Measurements from ENCODE around the gene TMEM144.

TMEM144 gene

GRCh38 chr4:158250321-158250720 is 40.0 kb downstream of the TMEM144 start:
- DNase-seq (ENCODE audit: low spot score), result no peak
- no peaks in the 10 kb centered on the region for H3K36me3 ChIP-seq (ENCODE audit: low read depth)
- no peak overlapping the region for H3K4me3 ChIP-seq (ENCODE audit: severe bottlenecking)
- peaks cover 3% of the 10 kb centered on the region for H3K4me1 ChIP-seq (ENCODE audit: insufficient read depth, poor library complexity, severe bottlenecking)
- no peak for ATAC-seq (ENCODE audit: low read depth)
- H3K27me3 ChIP-seq (ENCODE audit: insufficient read depth, poor library complexity, severe bottlenecking), result no peaks in the 10 kb centered on the region
- no peaks in the 10 kb centered on the region for H3K9me3 ChIP-seq (ENCODE audit: severe bottlenecking)
- TF ChIP-seq, protein P1, sequence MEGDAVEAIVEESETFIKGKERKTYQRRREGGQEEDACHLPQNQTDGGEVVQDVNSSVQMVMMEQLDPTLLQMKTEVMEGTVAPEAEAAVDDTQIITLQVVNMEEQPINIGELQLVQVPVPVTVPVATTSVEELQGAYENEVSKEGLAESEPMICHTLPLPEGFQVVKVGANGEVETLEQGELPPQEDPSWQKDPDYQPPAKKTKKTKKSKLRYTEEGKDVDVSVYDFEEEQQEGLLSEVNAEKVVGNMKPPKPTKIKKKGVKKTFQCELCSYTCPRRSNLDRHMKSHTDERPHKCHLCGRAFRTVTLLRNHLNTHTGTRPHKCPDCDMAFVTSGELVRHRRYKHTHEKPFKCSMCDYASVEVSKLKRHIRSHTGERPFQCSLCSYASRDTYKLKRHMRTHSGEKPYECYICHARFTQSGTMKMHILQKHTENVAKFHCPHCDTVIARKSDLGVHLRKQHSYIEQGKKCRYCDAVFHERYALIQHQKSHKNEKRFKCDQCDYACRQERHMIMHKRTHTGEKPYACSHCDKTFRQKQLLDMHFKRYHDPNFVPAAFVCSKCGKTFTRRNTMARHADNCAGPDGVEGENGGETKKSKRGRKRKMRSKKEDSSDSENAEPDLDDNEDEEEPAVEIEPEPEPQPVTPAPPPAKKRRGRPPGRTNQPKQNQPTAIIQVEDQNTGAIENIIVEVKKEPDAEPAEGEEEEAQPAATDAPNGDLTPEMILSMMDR (IDR thresholded peaks at IDR 0.05; ENCODE audit: poor library complexity, severe bottlenecking), result no peak
- no peak overlapping the region for H3K27ac ChIP-seq (ENCODE audit: poor library complexity, severe bottlenecking)

DNA sequence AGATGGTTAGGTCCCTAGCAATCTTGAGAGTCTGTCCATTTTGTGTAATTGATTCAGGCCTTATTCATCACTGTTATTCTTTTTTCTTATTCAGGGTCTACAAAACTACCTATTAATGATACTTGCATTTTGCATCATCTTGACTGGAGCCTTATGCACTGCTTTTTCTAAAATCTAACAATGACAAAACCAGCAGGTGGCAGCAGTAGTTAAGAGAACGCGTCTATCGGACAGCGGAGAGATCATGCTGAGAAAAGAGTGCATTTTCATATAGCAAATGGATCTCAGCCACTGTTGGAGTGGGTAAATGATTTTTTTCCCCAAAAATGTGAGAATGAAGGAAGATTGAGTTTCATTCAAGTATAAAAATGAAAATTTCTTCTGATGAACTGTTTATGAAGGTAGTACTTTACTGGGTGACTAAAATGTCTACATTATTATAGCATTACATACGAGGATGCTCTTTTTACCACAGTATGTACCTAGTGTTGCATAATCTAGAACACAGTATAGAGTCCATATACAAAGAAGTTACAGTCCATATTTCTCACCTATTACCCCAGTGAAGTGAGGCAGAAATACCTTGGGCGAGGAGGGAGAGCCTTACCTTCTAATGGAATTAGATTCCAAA is 43.2 kb downstream of the TMEM144 start:
- H3K4me3 ChIP-seq (ENCODE audit: severe bottlenecking), result no peak overlapping the region
- H3K27me3 ChIP-seq (ENCODE audit: insufficient read depth, poor library complexity, severe bottlenecking), result no peaks in the 10 kb centered on the region
- no peak overlapping the region for H3K27ac ChIP-seq (ENCODE audit: poor library complexity, severe bottlenecking)
- no peaks in the 10 kb centered on the region for H3K9me3 ChIP-seq (ENCODE audit: severe bottlenecking)
- peak; percentile 70 for ATAC-seq (ENCODE audit: low read depth)
- TF ChIP-seq, protein P1 (IDR thresholded peaks at IDR 0.05; ENCODE audit: poor library complexity, severe bottlenecking), result peak; percentile 82
- no peaks in the 10 kb centered on the region for H3K4me1 ChIP-seq (ENCODE audit: insufficient read depth, poor library complexity, severe bottlenecking)
- DNase-seq (ENCODE audit: low spot score), result no peak
- H3K36me3 ChIP-seq (ENCODE audit: low read depth), result no peaks in the 10 kb centered on the region

DNA sequence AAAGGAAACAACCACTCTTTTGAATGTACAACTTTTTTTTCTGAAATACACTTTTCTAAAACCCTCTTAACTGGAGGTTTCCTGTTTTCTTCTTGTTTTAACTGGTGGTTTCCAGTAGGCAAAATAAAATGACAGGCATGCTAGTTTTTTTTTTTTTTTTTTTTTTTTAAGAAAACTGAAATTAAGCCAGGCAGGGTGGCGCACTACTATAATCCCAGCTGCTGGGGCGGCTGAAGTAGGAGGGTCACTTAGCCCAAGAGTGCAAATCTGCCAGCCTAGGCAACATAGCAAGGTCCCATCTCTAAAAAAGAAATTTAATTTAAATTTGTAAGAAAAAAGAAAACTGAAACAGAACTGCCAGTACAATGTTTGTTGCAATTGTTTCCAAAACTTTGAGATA is 44.0 kb downstream of the TMEM144 start:
- Histone ChIP-seq H3K4me3 (ENCODE audit: severe bottlenecking) (no peak overlapping the region), H3K9me3 (ENCODE audit: severe bottlenecking) (no peaks in the 10 kb centered on the region), H3K4me1 (ENCODE audit: insufficient read depth, poor library complexity, severe bottlenecking) (no peaks in the 10 kb centered on the region), H3K27me3 (ENCODE audit: insufficient read depth, poor library complexity, severe bottlenecking) (no peaks in the 10 kb centered on the region), H3K27ac (ENCODE audit: poor library complexity, severe bottlenecking) (no peak overlapping the region), H3K36me3 (ENCODE audit: low read depth) (no peaks in the 10 kb centered on the region)
- ATAC-seq (ENCODE audit: low read depth) (no peak), DNase-seq (ENCODE audit: low spot score) (no peak)
- TF ChIP-seq, protein P1 (IDR thresholded peaks at IDR 0.05; ENCODE audit: poor library complexity, severe bottlenecking), result no peak

GRCh38 chr4:158255727-158256324 is 45.5 kb downstream of the TMEM144 start:
- no peaks in the 10 kb centered on the region for H3K27me3 ChIP-seq (ENCODE audit: insufficient read depth, poor library complexity, severe bottlenecking)
- no peaks in the 10 kb centered on the region for H3K9me3 ChIP-seq (ENCODE audit: severe bottlenecking)
- no peak for DNase-seq (ENCODE audit: low spot score)
- ATAC-seq (ENCODE audit: low read depth), result peak; percentile 61; the same call in 2 of the 3 replicates
- H3K27ac ChIP-seq (ENCODE audit: poor library complexity, severe bottlenecking), result no peak overlapping the region
- TF ChIP-seq, protein P1 (IDR thresholded peaks at IDR 0.05; ENCODE audit: poor library complexity, severe bottlenecking), result peak; percentile 82
- H3K4me3 ChIP-seq (ENCODE audit: severe bottlenecking), result no peak overlapping the region
- H3K4me1 ChIP-seq (ENCODE audit: insufficient read depth, poor library complexity, severe bottlenecking), result peaks cover 3% of the 10 kb centered on the region
- H3K36me3 ChIP-seq (ENCODE audit: low read depth), result no peaks in the 10 kb centered on the region

All from RWPE2 (cell line).